NCI-H1092 (cell line): ENCODE data around the gene PPARA.

Experiments used
- DNase-seq: peaks from one replicate; lab custom pipeline; 2025; lab: John Stamatoyannopoulos, UW

The PPARA gene

DNA sequence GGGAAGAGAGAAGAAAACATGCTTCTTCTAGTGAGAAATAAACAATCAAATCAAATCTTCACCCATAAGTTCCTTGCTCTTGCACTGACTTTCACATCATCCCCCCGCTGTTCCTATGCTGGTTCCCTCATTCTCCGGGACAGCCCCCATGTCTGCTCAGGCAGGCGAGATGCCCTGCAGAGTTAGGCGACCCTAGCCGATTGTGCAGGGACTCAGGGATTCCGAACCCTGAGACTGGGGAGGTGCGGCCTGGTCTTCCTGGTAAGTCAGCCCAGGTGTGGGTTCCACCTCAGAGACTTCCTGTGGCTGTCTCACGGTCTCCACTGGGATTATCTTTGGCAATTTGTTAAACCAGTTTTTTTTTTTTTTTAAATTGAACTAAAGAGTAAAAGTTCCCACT is 124.1 kb downstream of the PPARA start:
- no peak for DNase-seq

DNA sequence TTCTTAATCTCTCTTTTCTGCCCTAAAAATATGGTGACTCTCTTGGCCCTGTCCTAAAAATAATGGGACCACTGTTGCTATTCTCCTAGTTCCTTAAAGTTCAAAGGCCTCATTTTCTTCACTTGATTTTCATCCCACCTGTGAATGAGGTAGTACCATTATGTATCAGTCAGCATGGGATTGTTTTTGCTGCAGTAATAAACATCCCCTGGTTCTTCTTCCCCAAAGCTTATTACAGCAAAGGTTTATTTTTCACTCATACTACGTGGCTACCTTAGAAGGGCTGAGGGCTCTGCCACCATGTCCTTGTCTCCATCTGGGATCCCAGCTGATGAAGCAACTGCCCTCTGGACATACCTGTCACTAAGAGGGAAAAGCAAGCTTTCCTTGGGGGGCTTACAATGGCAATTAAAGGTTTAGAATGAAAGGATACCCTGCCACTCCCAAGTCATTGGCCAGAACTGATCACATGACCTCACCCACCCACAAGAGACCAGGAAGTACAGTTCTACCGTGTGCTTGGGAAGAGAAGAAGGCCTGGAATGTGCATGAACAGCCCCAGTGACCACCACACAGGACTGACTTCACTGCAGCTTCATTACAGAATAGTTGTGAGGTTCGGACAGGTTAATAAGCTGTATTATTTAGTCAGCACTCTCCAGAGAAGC is 125.3 kb downstream of the PPARA start:
- DNase-seq = no peak

DNA sequence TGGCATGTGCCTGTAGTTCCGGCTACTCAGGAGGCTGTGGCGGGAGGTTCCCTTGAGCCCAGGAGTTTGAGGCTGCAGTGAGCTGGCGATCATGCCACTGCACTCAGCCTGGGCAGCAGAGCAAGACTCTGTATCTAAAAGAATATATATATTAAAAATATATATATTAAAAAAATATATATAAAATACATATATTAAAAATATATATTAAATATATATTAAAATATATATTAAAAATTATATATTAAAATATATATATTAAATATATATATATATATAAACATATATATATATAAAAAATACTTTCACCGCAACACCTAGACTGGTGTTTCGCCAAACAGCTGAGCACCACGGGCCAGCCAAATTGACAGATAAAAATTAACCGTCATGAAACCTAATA is 126.2 kb downstream of the PPARA start:
- no peak for DNase-seq

DNA sequence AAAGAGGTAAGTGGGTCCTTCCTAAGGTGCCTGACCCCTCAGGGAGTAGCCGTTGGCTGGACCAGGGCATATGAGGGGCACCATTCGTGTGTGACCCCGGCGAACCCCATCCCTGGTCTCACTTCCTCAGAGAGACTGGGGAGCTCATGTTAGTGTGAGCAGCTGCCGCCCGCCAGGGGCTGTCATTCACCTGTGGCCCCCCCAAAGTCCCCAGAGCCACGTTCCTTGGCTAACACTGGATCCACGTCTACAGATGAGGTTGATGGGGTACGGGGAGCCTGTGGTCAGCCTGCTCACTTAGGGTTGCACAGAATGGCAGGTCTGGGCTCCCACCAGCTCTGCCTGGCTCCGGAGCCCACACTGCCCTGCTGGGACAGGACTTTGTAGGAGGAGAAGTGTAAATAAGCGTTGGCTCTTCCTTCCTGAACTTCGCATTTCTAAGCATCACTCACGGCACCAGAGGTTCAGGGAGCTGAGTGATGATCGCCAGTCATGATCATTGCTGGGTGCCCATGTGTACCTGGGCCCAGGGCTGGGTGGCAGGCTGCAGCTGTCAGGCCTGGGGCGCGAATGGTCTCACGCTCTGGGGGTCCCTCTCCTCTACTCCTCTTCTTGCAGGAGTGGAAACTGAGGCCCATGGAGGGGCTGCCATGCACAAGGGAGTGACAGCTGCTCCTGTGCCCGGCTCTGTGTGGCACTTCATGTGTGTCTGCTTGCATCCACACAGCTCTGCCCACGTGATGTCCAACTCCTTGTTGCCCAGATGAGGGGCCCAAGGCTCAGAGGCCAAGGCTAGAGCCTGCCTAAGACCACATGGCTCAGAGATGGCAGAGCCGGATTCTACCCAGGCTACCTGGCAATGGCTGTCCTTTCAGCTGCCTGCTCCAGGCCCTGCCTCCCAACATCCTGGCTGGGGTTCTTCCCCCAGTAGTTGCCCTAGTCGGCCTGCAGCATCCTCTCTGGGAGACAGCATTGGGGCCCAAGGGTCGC is 128.6 kb downstream of the PPARA start:
- no peak for DNase-seq

DNA sequence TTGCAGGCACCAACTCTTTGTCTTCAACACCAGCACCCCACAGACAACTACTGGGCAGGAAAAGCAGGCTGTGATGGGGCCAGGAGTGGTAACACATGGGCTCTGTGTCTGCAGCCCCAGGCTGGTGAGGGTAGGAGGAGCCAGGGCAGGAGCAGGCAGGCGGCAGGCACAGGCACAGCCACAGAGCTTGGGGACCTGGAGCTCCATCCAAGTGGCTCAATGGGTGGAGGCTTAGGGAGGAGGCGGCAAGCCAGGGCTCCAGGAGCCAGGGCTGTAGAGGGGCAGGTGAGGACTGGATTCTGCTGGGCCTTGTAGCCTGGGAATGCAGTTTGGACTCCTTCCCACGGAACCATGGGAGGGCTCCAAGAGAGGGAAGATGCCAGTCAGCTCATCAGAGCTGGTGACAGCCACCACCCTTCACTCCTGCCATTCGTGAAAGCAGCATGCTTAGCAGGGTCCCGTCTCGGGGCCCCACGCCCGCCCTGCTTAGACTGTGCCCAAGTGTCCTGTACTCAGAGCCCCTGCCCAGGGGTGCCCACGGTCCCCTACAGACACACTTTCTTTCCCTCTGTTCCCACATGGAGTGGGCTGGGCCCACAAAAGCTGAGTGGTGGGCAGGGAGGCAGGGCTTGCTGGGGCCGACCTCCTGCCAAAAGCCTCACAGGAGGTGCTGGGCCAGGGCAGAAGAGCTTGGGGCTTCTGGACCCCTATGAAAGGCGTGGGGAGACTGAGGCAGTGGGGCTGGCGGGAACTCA is 129.9 kb downstream of the PPARA start:
- no peak for DNase-seq

DNA sequence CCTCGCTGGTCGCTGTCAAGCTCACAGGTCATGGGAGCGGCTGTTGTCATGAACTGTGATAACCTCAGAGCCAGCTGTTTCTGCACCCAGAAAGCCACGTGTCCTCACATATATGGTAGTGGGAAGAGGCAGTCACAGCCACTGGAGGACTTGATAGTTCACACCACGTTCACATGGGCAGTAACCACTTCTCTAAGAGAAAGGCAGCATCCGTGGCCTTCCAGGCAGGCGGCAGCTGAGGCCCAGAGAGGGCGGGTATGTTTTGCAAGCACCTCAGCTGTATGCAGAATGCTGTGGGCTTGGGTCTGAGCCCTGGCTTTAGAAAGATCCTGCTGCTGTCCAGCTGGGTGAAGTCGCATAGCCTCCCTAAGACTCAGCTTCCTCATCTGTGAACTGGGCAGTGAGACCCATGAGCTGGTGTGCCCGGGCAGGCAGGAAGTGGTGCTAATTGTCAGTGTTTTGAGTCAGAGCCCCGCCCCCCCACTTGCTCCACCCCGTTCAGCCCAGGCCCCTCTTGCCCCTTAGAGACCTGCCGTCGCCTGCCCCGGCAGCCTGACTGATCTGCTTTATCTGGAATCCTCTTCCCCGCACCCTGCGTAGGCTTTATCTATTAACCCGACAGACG is 130.8 kb downstream of the PPARA start:
- DNase-seq = no peak

DNA sequence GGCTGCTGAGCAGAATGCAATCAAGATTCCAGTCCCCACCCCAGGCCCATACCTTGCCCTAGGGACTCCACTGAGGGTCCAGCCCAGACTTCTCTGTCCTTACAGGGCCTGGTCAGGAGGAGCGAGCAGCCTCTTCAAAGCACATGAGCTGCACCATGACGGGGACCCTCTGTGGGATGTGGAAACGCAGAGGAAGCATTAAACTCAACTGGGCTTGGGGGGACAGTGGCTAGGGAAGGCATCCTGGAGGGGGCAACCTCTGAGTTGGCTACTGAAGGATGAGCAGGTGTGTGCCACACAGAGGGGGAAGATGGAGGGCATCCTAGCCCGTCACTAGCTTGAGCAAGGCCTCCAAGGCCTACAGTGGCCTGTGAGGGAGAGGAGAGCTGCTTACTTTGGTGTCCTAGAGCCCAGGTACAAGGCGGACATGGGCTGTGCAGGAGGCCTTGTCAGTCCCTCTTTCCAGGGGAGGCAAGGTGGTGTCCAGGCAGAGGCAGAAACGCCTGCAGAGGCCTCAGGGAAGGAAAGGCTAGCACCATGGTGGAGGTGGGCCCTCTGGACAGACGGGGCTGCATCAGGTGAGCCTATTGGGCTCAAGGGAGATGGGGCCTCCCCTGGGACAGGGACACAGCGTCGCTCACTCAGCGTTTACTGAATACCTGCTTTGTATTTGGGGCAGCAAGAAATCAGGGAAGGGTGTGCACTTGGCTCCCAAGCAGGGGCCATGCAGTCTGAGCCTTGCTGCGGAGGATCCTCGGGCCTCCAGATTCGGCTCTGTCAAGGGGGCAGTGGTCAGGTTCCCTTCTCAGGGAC is 131.7 kb downstream of the PPARA start:
- no peak for DNase-seq

DNA sequence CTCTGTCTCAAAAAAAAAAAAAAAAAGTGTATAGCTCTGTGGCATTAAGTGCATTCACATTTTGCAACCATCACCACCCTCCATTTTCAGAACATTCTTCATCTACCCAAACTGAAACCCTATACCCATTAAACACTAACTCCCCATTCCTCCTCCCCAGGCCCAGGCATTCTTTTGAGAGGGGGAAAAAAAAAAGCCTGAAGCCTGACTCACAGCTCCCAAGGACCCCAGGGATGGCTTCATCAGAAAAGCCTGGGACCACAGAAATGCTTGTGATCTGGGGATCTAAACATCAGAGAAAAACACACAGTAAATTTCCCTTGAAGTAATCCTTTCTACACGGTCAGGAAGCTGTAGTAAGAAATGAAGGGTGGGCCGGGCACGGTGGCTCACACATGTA is 135.7 kb downstream of the PPARA start:
- DNase-seq = no peak

DNA sequence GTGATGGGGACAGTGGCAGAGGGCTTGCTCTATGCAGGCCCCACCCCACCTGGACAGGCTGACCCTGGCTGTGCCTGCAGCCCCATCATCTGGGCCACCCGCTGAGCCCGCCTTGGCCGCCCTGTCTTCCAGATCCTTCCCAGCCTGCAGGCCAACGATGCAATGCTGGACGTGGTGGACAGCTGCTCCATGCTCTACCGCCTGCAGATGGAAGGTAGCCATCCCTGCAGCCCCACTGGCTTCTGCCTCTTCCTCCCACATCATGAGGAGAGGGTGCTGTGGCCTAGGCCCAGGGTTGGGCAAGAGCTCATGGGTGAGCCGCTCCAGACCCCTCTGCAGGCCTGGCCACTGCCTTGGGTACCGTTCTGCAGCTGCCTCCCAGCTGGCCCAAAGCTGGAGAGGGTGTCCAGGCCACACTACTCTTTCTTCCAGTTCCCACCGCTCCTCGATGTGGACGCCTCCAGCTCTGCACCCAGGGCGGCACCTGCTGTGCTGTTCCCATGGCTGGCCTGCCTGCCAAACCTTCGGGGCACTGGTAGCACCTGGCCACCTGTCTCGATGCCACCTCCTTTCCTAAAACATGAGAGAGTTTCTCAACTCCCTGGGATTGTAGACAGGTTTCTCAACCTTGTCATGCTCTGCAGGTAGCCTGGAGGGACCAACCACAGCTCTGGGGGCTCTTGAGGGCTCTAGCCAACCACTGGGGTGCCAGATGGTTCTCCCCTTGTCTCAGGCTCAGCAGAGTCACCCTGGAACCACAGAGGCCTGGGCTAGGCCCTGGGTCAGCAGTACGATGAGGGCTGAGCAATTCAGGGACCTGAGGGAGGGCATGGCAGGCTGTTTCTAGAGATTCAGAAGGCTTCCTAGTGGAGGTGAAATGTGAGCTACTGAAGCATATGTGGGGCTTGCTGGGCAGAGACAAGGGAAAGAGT is 136.9 kb downstream of the PPARA start:
- DNase-seq = no peak

DNA sequence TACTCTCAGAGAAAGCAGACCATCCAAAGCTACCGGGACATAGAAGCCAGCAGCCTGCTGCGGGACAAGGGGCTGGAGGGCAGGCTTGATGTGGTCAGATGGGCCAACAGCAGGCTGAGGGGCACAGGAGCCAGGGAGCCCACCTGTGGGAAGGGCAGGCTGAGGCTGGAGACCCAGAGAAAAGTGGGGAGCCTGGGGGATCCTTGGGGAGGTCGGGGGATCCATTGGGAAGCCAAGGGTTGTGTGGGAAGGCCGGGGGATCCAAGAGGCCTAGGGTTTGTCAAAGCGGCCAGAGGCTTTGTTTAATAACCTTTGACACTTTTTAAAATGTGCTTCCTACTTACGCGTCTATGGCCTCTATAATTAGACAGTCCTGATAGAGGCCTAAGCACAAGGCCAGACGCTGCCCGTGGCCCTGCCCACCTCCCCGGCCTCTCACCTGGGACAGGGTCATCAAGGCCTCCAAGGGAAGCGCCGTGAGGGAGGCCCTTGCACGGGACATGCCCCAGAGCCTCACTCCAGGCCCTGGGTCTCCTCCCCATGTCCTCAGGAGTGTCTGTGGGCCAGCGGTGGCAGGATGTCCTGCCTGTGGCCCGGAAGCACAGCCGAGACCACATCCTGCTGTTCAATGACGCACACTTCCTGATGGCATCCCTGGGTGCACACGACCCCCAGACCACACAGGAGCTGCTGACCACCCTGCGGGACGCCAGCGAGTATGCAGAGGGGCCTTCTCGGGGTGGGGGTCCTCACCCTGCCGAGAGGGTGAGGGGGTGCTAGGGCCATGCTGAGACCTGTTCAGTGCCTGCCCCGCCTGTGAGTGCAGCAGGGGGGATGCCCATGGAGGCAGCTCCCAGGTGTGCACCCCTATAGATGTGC is 137.8 kb downstream of the PPARA start:
- no peak for DNase-seq

DNA sequence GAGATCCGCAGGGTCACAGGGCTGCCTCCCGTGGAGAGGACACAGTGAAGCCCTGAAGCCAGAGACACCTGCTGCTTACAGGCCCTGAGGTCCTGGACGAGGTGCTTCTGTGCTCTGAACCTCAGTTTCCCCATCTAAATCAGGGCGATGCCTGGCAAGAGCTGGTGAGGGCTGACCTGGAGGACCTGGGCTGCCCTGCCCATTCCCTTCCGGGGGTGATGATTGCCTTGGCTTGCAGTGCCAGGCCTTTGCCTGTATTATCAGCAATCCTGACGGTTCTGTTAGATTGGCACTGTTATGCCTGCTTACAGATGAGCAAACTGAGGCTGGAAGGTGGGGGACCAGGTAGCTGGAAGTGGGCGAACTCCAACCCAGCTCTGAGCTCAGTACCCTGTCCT is 138.5 kb downstream of the PPARA start:
- DNase-seq = no peak

DNA sequence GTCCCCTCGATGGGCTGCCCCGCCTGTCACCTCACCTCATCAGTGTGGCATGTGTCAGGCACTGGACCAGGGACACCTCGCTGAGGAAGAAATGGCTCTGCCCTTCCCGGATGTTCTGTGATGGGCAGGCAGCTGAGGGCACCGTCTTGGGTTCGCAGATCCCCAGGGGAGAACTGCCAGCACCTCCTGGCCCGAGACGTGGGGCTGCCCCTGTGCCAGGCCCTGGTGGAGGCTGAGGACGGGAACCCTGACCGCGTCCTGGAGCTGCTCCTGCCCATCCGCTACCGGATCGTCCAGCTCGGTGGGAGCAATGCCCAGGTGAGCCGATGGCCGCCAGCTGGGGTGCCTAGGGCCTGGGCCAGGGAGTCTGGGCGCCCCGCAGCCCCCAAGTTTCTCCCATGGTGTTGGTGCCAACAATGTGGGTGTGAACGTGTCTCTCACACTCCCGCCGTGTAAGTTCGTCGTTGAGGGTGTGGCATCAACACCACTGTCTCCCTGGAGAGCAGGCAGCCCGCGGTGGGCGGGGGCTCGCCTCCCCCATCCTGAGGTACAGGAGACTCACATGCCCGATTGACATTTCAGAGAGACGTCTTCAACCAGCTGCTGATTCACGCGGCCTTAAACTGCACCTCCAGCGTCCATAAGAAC is 139.0 kb downstream of the PPARA start:
- DNase-seq = no peak

DNA sequence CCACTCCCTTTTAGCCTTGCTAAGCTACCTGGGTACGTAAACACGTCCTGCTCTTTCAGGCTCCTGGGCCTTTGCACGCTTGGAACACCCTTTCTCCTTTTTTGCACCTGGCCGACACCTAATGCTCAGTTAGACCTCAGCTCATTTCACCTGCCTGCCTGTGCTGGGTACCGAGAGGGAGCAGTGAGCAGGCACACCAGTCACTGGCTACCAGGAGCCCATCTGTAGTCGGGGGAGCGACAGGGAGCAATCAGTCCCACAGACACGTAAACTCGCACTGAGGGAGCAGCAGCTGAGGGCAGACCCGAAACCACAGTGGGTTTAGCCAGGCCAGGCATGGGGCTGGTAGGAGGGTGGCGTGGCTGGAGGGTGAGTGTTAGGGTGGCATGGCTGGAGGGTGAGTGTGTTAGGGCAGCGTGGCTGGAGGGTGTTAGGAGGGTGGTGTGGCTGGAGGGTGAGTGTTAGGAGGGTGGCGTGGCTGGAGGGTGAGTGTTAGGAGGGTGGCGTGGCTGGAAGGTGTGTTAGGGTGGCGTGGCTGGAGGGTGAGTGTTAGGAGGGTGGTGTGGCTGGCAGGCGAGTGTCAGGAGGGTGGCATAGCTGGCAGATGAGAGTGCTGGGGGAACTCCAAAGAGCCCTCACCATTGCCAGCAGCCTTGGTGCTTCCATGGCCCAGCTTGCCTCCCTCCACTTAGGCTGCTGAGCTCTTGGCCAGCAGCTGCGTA is 140.0 kb downstream of the PPARA start:
- DNase-seq = no peak

DNA sequence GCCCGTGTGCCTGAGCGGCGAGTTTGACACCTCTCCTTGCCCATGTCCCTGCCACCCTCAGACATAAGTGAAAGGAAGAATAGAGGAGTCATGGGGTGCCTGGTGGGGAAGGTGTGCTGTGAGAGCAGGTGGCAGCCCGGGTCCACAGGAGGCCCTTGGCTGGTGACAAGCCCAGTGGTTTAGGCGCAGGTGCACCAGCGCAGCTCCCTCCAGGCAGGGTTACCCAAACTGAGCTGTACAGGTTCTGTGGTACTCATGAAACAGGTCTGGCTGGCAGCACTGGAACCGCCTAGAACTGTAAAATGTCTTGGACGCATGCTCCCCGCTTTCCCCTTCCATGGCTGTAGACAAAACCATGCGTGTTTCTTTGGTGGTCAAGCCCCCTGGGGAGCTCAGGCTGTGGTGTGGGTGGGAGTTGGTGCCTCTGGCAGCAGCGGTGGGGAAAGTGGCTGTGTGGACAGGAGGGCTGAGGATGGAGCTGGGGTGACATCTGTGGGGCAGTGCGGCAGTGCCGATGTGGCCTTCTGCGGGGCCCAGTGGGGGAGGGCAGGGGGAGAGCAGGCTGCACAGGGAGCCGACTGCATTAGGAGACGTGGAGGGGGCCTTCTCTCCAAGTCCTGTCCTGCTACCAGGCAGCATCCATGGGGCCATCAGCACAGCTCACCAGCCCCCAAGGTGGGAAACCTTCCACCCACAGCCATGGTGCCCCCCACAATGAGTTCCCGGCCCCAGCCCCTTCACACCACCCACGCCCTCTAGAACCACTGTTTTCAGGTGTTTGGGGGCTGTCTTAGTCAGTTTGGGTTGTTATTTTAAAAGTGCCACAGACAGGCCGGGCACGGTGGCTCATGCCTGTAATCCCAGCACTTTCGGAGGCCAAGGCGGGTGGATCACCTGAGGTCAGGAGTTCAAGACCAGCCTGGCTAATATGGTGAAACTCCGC is 140.8 kb downstream of the PPARA start:
- no peak for DNase-seq

DNA sequence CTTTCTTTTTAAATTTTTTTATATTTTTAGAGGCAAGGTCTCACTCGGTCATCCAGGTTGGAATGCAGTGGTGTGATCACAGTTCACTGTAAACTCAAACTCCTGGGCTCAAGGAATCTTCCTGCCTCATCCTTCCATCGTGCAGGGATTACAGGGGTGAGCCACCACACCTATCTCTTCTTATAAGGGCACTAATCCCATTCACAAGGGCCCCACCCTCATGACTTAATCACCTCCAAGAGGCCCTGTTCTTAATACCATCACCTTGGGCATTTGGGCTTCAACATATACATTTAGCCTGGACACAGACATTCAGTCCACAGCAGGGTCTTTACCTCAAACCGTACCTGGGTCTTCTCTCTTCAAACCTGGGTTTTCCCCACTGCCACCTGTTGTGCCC is 141.8 kb downstream of the PPARA start:
- no peak for DNase-seq

DNA sequence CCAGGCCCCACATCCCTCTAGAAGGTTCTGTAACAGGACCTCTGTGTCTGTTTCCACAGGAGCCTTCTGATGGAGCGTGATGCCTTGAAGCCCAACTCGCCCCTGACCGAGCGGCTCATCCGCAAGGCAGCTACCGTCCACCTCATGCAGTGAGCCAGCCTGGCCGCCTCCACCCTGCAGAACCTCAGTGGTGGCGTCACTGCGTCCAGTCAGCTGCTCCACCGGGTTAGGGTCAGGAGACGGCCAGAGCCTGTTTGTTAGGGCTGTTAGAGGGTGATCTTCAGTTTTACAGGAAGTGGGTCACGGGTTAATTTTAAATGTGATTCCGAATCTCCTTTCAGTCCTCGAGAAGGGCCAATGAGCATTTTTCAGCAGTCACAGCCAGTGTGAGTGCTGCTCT is 142.4 kb downstream of the PPARA start:
- no peak for DNase-seq
